ENCODE measurements around the gene TOB1. TPM values are rescaled to one million over a fixed set of nuclear protein-coding genes. Genes with fewer than 3 reads are reported as not detected.

The TOB1 gene
- polyA plus RNA-seq, 1 experiment: 20.3 TPM

DNA sequence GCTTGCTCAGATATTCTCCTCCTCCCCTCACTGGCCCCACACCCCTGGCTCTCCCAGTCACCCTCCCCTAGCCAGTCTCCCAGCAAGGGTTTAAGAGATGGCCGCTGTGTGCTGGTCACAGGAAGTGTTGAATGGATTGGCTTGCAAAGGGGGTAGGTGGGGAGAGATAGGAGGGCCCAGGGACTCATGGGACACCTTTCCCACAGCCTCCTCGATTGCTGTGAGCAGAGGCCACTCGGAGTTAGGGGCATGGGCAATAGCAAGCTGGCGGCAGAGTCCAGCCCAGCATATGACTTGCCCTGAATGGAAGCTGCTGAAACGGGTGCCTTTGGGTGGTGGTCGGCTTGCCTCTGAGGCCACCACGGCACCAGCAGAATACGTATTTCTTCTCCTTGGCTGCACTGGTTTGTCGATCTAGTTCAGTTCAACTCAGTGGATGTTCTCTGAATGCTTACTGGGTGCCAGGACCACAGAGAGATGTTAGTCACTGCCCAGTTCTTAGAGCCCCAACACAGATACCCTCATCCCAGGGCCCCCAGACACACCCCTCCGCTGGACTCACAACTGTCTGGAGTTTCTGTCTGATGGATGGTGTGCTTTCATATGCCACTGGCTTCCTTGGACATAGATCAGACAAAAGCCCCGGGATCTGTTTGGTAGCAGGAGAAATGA is 24.7 kb downstream of the TOB1 start:
- Histone ChIP-seq H3K9me3 (ENCODE audit: control insufficient read depth, insufficient read depth, low read length) (no peaks in the 10 kb centered on the region), H3K4me3 (ENCODE audit: low read depth, low read length) (no peak overlapping the region), H3K27me3 (ENCODE audit: control insufficient read depth, insufficient read depth, low read length) (peaks cover 3% of the 10 kb centered on the region), H3K27ac (ENCODE audit: low read depth, low read length) (no peak overlapping the region)
- ChIA-PET CTCF (interaction anchor here (0.6 to 6.5 kb wide), 21 partner anchors 8 to 358 kb away, joined by 3 to 192 read pairs (median 4); partner anchors contain the start of gene ANKRD40CL), POLR2A (interaction anchor here (0.6 to 1.2 kb wide), 2 partner anchors 25 to 142 kb away, joined by 3 to 5 read pairs; partner anchors contain the start of gene TOB1)
- no peak for DNase-seq (ENCODE audit: low read depth, low spot score)
- TF ChIP-seq, protein P1, sequence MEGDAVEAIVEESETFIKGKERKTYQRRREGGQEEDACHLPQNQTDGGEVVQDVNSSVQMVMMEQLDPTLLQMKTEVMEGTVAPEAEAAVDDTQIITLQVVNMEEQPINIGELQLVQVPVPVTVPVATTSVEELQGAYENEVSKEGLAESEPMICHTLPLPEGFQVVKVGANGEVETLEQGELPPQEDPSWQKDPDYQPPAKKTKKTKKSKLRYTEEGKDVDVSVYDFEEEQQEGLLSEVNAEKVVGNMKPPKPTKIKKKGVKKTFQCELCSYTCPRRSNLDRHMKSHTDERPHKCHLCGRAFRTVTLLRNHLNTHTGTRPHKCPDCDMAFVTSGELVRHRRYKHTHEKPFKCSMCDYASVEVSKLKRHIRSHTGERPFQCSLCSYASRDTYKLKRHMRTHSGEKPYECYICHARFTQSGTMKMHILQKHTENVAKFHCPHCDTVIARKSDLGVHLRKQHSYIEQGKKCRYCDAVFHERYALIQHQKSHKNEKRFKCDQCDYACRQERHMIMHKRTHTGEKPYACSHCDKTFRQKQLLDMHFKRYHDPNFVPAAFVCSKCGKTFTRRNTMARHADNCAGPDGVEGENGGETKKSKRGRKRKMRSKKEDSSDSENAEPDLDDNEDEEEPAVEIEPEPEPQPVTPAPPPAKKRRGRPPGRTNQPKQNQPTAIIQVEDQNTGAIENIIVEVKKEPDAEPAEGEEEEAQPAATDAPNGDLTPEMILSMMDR (IDR thresholded peaks at IDR 0.05; ENCODE audit: low read depth, low read length): no peak

DNA sequence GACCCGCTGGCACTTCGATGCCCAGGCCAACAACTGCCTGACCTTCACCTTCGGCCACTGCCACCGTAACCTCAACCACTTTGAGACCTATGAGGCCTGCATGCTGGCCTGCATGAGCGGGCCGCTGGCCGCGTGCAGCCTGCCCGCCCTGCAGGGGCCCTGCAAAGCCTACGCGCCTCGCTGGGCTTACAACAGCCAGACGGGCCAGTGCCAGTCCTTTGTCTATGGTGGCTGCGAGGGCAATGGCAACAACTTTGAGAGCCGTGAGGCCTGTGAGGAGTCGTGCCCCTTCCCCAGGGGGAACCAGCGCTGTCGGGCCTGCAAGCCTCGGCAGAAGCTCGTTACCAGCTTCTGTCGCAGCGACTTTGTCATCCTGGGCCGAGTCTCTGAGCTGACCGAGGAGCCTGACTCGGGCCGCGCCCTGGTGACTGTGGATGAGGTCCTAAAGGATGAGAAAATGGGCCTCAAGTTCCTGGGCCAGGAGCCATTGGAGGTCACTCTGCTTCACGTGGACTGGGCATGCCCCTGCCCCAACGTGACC is 25.8 kb downstream of the TOB1 start:
- H3K27ac ChIP-seq (ENCODE audit: low read depth, low read length): no peak overlapping the region
- no peak overlapping the region for H3K4me3 ChIP-seq (ENCODE audit: low read depth, low read length)
- ChIA-PET POLR2A (no interaction called here), CTCF (interaction anchor here (0.6 to 6.5 kb wide), 6 partner anchors 7 to 357 kb away, joined by 4 to 192 read pairs (median 7); no protein-coding TSS in a partner anchor)
- TF ChIP-seq, protein P1 (IDR thresholded peaks at IDR 0.05; ENCODE audit: low read depth, low read length): no peak
- H3K9me3 ChIP-seq (ENCODE audit: control insufficient read depth, insufficient read depth, low read length): no peaks in the 10 kb centered on the region
- no peak for DNase-seq (ENCODE audit: low read depth, low spot score)
- H3K27me3 ChIP-seq (ENCODE audit: control insufficient read depth, insufficient read depth, low read length): peaks cover 3% of the 10 kb centered on the region

DNA sequence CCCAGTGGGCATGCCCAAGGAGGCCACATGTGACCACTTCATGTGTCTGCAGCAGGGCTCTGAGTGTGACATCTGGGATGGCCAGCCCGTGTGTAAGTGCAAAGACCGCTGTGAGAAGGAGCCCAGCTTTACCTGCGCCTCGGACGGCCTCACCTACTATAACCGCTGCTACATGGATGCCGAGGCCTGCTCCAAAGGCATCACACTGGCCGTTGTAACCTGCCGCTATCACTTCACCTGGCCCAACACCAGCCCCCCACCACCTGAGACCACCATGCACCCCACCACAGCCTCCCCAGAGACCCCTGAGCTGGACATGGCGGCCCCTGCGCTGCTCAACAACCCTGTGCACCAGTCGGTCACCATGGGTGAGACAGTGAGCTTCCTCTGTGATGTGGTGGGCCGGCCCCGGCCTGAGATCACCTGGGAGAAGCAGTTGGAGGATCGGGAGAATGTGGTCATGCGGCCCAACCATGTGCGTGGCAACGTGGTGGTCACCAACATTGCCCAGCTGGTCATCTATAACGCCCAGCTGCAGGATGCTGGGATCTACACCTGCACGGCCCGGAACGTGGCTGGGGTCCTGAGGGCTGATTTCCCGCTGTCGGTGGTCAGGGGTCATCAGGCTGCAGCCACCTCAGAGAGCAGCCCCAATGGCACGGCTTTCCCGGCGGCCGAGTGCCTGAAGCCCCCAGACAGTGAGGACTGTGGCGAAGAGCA is 26.4 kb downstream of the TOB1 start:
- no peak for DNase-seq (ENCODE audit: low read depth, low spot score)
- POLR2A ChIA-PET: interaction anchor here (0.5 kb wide), 1 partner anchor 135 kb away, joined by 6 read pairs; no protein-coding TSS in a partner anchor

DNA sequence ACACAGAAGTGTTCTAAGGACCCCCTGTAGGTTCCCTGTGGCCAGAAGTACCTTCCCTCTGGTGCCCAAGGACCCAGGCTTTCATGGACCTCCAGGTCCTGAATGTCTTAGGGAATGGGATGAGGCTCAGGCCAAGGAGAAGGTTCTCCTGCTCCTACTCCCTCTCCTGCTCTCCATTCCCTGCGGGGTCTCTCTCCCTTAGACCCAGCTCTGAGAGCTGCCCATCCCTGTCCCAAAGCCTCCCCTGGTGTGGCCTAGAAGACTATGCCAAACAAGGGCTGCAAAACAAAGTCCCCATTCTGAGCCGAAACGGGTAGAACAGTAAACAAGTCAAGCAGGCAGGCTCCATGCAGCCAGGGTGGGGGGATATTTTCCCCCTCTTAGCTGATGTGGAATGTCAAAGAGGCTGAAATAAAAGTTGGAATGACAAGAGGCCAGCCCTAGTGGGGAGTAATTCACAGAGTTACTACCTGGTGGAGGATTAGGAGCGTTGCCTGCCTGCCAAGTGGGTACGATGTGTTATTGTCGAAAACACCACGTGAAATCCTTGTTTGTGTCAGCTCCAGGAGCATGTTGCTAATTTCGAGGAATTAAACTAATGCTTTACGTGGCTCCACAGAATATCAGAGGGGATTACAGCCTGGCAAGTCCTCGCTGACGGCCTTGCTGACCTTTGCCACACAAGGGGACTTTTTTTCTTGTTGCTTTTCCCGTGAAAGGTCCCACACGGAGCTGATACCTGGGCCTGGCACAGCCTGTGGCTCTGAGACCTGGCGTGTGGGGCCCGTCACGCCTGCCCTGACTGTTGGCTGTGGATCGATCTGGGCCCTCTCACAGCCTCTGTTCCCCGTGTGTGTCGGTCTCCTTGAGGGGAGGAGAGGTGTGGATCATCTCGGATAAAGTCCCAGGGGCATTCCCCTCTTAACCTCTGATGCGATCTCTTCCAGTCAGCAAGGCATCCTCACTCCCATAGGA is 27.9 kb downstream of the TOB1 start:
- ChIA-PET POLR2A (no interaction called here), CTCF (interaction anchor here (1.1 to 3.1 kb wide), 6 partner anchors 14 to 296 kb away, joined by 3 to 25 read pairs (median 4); no protein-coding TSS in a partner anchor)
- no peak for DNase-seq (ENCODE audit: low read depth, low spot score)
- Histone ChIP-seq H3K9me3 (ENCODE audit: control insufficient read depth, insufficient read depth, low read length) (no peaks in the 10 kb centered on the region; the same call in 1 of the 2 replicates), H3K4me3 (ENCODE audit: low read depth, low read length) (no peak overlapping the region), H3K27ac (ENCODE audit: low read depth, low read length) (no peak overlapping the region), H3K27me3 (ENCODE audit: control insufficient read depth, insufficient read depth, low read length) (peaks cover 3% of the 10 kb centered on the region)
- TF ChIP-seq, protein P1 (IDR thresholded peaks at IDR 0.05; ENCODE audit: low read depth, low read length): no peak

More for the DNA sequence above, 26.4 kb downstream of the TOB1 start:
- H3K27me3 ChIP-seq (ENCODE audit: control insufficient read depth, insufficient read depth, low read length): peaks cover 3% of the 10 kb centered on the region
- TF ChIP-seq, protein P1 (IDR thresholded peaks at IDR 0.05; ENCODE audit: low read depth, low read length): no peak
- no peak overlapping the region for H3K27ac ChIP-seq (ENCODE audit: low read depth, low read length)
- no peak overlapping the region for H3K4me3 ChIP-seq (ENCODE audit: low read depth, low read length)
- CTCF ChIA-PET: interaction anchor here (1.1 to 6.5 kb wide), 8 partner anchors 12 to 356 kb away, joined by 3 to 192 read pairs (median 4); no protein-coding TSS in a partner anchor
- H3K9me3 ChIP-seq (ENCODE audit: control insufficient read depth, insufficient read depth, low read length): no peaks in the 10 kb centered on the region
